B cell (primary cell): ENCODE data around the gene TUBE1. TPM values are rescaled to one million over a fixed set of nuclear protein-coding genes. Genes with fewer than 3 reads are reported as not detected.

Experiments used
- ATAC-seq: fragments of 200-7000 bp; cut with Tn5 transposase; one replicate; pipeline ENCODE4 v1.10.0; 2021; ENCODE audit warnings: low read depth, mild to moderate bottlenecking, moderate number of reproducible peaks, moderate library complexity
- CTCF ChIA-PET: fragments of 350-600 bp; sonication (Branson Sonifier 250); formaldehyde crosslinking; loops from one replicate; lab custom pipeline; 2021; ENCODE audit warnings: antibody characterized with exemption, inconsistent platforms; lab: Charles Lee
- POLR2A ChIA-PET: fragments of 350-600 bp; sonication (Branson Sonifier 250); formaldehyde crosslinking; loops from one replicate; lab custom pipeline; 2021; ENCODE audit warnings: antibody characterized with exemption; lab: Charles Lee
- DNase-seq: peaks from one replicate; pipeline ENCODE4 v3.0.0; 2013
- H2AFZ ChIP-seq: 2 replicates; pipeline ENCODE4 v1.6.1; 2012; ENCODE audit warnings: mild to moderate bottlenecking, low read depth, low read length; ENCODE audit not compliant: insufficient read depth, poor library complexity, severe bottlenecking
- H3K27ac ChIP-seq, 2 donors: 1 replicate in 1 of 2; 2 replicates in 1 of 2; pipeline ENCODE4 v1.5.1; 2012 to 2013; ENCODE audit warnings: low read length in 2 of 2, mild to moderate bottlenecking in 2 of 2, moderate library complexity in 1 of 2
- H3K27me3 ChIP-seq, 4 experiments: fragments of 200-600 bp in 1 of 4; sonication (generic) in 1 of 4; replicated peaks in 1 of 4; 1 replicate in 2 of 4; 2 replicates in 2 of 4; pipeline versions ENCODE4 v1.6.1 to v1.7.0; 2013 to 2016; ENCODE audit warnings: low read length in 3 of 4, mild to moderate bottlenecking in 2 of 4, mixed read lengths in 1 of 4, moderate library complexity in 1 of 4; ENCODE audit not compliant: insufficient read depth in 4 of 4, control insufficient read depth in 3 of 4; ENCODE audit errors: control extremely low read depth in 1 of 4
- H3K36me3 ChIP-seq, 2 experiments: replicated peaks in 1 of 2; 1 replicate in 1 of 2; 2 replicates in 1 of 2; pipeline versions ENCODE4 v1.6.1 to v1.7.1; 2013; ENCODE audit warnings: low read length in 1 of 2; ENCODE audit not compliant: insufficient read depth in 2 of 2, control insufficient read depth in 1 of 2; ENCODE audit errors: control extremely low read depth in 1 of 2, extremely low read depth in 1 of 2
- H3K4me1 ChIP-seq, 2 donors: fragments of 200-600 bp in 1 of 2; sonication (generic) in 1 of 2; 1 replicate in 1 of 2; 2 replicates in 1 of 2; pipeline versions ENCODE4 v1.5.1 to v1.6.1; 2013 to 2017; ENCODE audit warnings: low read length in 2 of 2; ENCODE audit not compliant: control insufficient read depth in 2 of 2, insufficient read depth in 2 of 2
- H3K4me2 ChIP-seq: replicated peaks from 2 replicates; pipeline ENCODE3; 2012; ENCODE audit warnings: mild to moderate bottlenecking, low read depth, low read length; ENCODE audit not compliant: poor library complexity, severe bottlenecking
- H3K4me3 ChIP-seq, 5 experiments: fragments of 200-600 bp in 1 of 5; sonication (generic) in 1 of 5; 1 replicate in 3 of 5; 2 replicates in 2 of 5; pipeline versions ENCODE4 v1.5.1 to v1.7.0; 2011 to 2016; ENCODE audit warnings: low read length in 4 of 5, mild to moderate bottlenecking in 4 of 5, low read depth in 2 of 5, control low read depth in 1 of 5, moderate library complexity in 1 of 5; ENCODE audit not compliant: insufficient read depth in 1 of 5; ENCODE audit errors: control extremely low read depth in 1 of 5, extremely low read depth in 1 of 5
- H3K79me2 ChIP-seq: fragments of 200-600 bp; sonication (generic); one replicate; pipeline ENCODE4 v1.6.0; 2016; ENCODE audit warnings: low read length; ENCODE audit not compliant: control insufficient read depth, insufficient read depth
- H3K9ac ChIP-seq: fragments of 200-600 bp; sonication (generic); 2 replicates; pipeline ENCODE4 v1.6.1; 2017; ENCODE audit warnings: mild to moderate bottlenecking, low read length, moderate library complexity
- H3K9me3 ChIP-seq, 3 donors: one replicate each; pipeline versions ENCODE4 v1.6.1 to v1.7.1; 2013; ENCODE audit warnings: low read length in 2 of 3; ENCODE audit not compliant: control insufficient read depth in 2 of 3, insufficient read depth in 1 of 3; ENCODE audit errors: control extremely low read depth in 1 of 3
- H4K20me1 ChIP-seq: 2 replicates; pipeline ENCODE4 v1.6.0; 2012; ENCODE audit warnings: mild to moderate bottlenecking, low read length; ENCODE audit not compliant: insufficient read depth, control insufficient read depth, poor library complexity, severe bottlenecking
- H3K27ac Mint-ChIP-seq: one replicate; pipeline ENCODE4 v1.8.0; 2021; ENCODE audit warnings: mixed read lengths
- H3K27me3 Mint-ChIP-seq: one replicate; pipeline ENCODE4 v1.8.0; 2021; ENCODE audit warnings: mixed read lengths
- H3K4me1 Mint-ChIP-seq: one replicate; pipeline ENCODE4 v1.8.0; 2021; ENCODE audit warnings: mixed read lengths
- H3K4me3 Mint-ChIP-seq: one replicate; pipeline ENCODE4 v1.8.0; 2021; ENCODE audit warnings: mixed read lengths
- H3K9me3 Mint-ChIP-seq: one replicate; pipeline ENCODE4 v1.8.0; 2022; ENCODE audit warnings: mixed read lengths; ENCODE audit not compliant: insufficient read depth
- CTCF ChIP-seq: fragments of 200-600 bp; IDR thresholded peaks from one replicate; pipeline ENCODE4 v1.8.0; 2022; ENCODE audit warnings: antibody characterized with exemption, mild to moderate bottlenecking
- EZH2 ChIP-seq: IDR thresholded peaks from 2 replicates; pipeline ENCODE4 v1.6.1; 2012; ENCODE audit warnings: borderline replicate concordance, low read depth, mild to moderate bottlenecking, moderate library complexity, low read length; ENCODE audit not compliant: insufficient read depth, poor library complexity, severe bottlenecking
- WGBS: methylation state at CpG from one replicate; pipeline ENCODE4 v1.1.5; 2013; ENCODE audit warnings: missing lambda C conversion rate; ENCODE audit not compliant: insufficient coverage; 5-methylcytosine and 5-hydroxymethylcytosine counted together
- intact Hi-C: fragments of 100-400 bp; cut with micrococcal nuclease; formaldehyde crosslinking; loops from one replicate; pipeline ENCODE4 v1.10.0; 2022
- polyA plus RNA-seq: library from polyadenylated mRNA; depleted of rRNA; stranded (reverse); fragments of >200 nt; gene quantifications from 2 replicates; pipeline ENCODE4 v1.2.3, GENCODE V29; 2012
- total RNA-seq, 2 donors: library from RNA; stranded (reverse); fragments of 120-200 nt in 1 of 2; gene quantifications; 1 replicate in 1 of 2; 2 replicates in 1 of 2; pipeline versions ENCODE4 v1.2.3 to v1.2.4, GENCODE V29; 2013 to 2022

TUBE1 gene
- total and polyA plus RNA-seq, 2 donors (not counting 1 experiment from before 2014, with no cell fraction given) = 14.3 to 24.5 TPM

GRCh38 chr6:112066606-112067005 lies 20.7 kb downstream of the TUBE1 start:
- H3K4me3 ChIP-seq = no peak overlapping the region
- peaks cover 0 to 4% of the 10 kb centered on the region in 2 experiments for H3K36me3 ChIP-seq
- 81% methylated on average over 2 of the region's 3 CpGs for WGBS
- no peak for TF ChIP-seq CTCF
- TF ChIP-seq EZH2 = no peak
- H3K9ac ChIP-seq = no peak overlapping the region
- H3K9me3 ChIP-seq = no peaks in the 10 kb centered on the region
- H3K27ac ChIP-seq = no peak overlapping the region
- no peak overlapping the region for H2AFZ ChIP-seq
- ATAC-seq (no peak), DNase-seq (no peak)
- no peak overlapping the region for H3K4me2 ChIP-seq
- no peaks in the 10 kb centered on the region for H3K27me3 ChIP-seq
- no peaks in the 10 kb centered on the region for H3K4me1 ChIP-seq
- Mint-ChIP-seq H3K27me3 (no peaks in the 10 kb centered on the region), H3K4me3 (no peak overlapping the region), H3K27ac (no peak overlapping the region), H3K9me3 (no peaks in the 10 kb centered on the region), H3K4me1 (no peaks in the 10 kb centered on the region)
- CTCF ChIA-PET = interaction anchor here (0.5 kb wide), 1 partner anchor 487 kb away, joined by 3 read pairs; no protein-coding TSS in a partner anchor
- no peaks in the 10 kb centered on the region for H4K20me1 ChIP-seq
- POLR2A ChIA-PET = no interaction called here
- intact Hi-C loops = no loop called here
- H3K79me2 ChIP-seq = no peaks in the 10 kb centered on the region

- DNase-seq = no peak
- no peaks in the 10 kb centered on the region for H3K79me2 ChIP-seq
- H3K4me1 ChIP-seq = no peaks in the 10 kb centered on the region
- no peaks in the 10 kb centered on the region for H3K27me3 ChIP-seq
- ATAC-seq = no peak
- H3K9ac ChIP-seq = no peak overlapping the region
- peaks cover 0 to 1% of the 10 kb centered on the region in 2 experiments for H3K36me3 ChIP-seq
- ChIA-PET CTCF (no interaction called here), POLR2A (no interaction called here)
- TF ChIP-seq CTCF (no peak), EZH2 (no peak)
- H4K20me1 ChIP-seq = no peaks in the 10 kb centered on the region
- H3K9me3 ChIP-seq = no peaks in the 10 kb centered on the region
- no peaks in the 10 kb centered on the region for H3K9me3 Mint-ChIP-seq
- intact Hi-C loops = no loop called here
- no peak overlapping the region for H3K4me3 ChIP-seq
- H3K4me3 Mint-ChIP-seq = no peak overlapping the region
- H3K4me2 ChIP-seq = no peak overlapping the region
- no peak overlapping the region for H3K27ac ChIP-seq
- no peaks in the 10 kb centered on the region for H3K4me1 Mint-ChIP-seq
- H3K27ac Mint-ChIP-seq = no peak overlapping the region
- H3K27me3 Mint-ChIP-seq = no peaks in the 10 kb centered on the region
- no CpG with 5 or more reads among the region's 6 CpGs for WGBS
- H2AFZ ChIP-seq = no peak overlapping the region
These were observed 21.8 kb downstream of the TUBE1 start for GRCh38 chr6:112065426-112065986.
